ENCODE data around the gene LDHB. TPM values are rescaled to one million over a fixed set of nuclear protein-coding genes. Genes with fewer than 3 reads are reported as not detected.

LDHB gene
- total RNA-seq, 4 donors from 2014 or later, result 482 to 965 (median 598) TPM

- no peak for TF ChIP-seq CTCF (IDR thresholded peaks at IDR 0.05; ENCODE audit: low read depth)
Observed at GRCh38 chr12:21618566-21618965, 39.1 kb downstream of the LDHB start.

- TF ChIP-seq CTCF (IDR thresholded peaks at IDR 0.05; ENCODE audit: low read depth), result no peak
Observed at GRCh38 chr12:21617030-21617429, 40.6 kb downstream of the LDHB start.

- TF ChIP-seq CTCF (IDR thresholded peaks at IDR 0.05; ENCODE audit: low read depth), result no peak
Observed at GRCh38 chr12:21615431-21615830, 42.2 kb downstream of the LDHB start.

- no peak for TF ChIP-seq CTCF (IDR thresholded peaks at IDR 0.05; ENCODE audit: low read depth)
Observed at GRCh38 chr12:21614506-21614905, 43.1 kb downstream of the LDHB start.

- TF ChIP-seq CTCF (IDR thresholded peaks at IDR 0.05; ENCODE audit: low read depth), result no peak
Observed at GRCh38 chr12:21613931-21614330, 43.7 kb downstream of the LDHB start.

- TF ChIP-seq CTCF (IDR thresholded peaks at IDR 0.05; ENCODE audit: low read depth), result no peak
Observed at GRCh38 chr12:21608196-21608595, 49.4 kb downstream of the LDHB start.

GRCh38 chr12:21607701-21608100 lies 49.9 kb downstream of the LDHB start:
- no peak for TF ChIP-seq CTCF (IDR thresholded peaks at IDR 0.05; ENCODE audit: low read depth)

Measured in subcutaneous adipose tissue (tissue), 4 donors.